GM21723 (cell line): ENCODE measurements around the gene PLB1.

Experiments
- ATAC-seq: cut with Tn5 transposase; IDR thresholded peaks from one replicate; pipeline ENCODE4 v1.9.1; 2021; ENCODE audit warnings: mild to moderate bottlenecking, moderate library complexity; ENCODE audit not compliant: unreplicated experiment

The PLB1 gene

GRCh38 chr2:28587526-28588291 is 91.8 kb downstream of the PLB1 start:
- ATAC-seq, result no peak

GRCh38 chr2:28588292-28588670 is 92.4 kb downstream of the PLB1 start:
- ATAC-seq, result no peak

- ATAC-seq, result no peak
Measured at GRCh38 chr2:28589746-28590463, 94.0 kb downstream of the PLB1 start.

DNA sequence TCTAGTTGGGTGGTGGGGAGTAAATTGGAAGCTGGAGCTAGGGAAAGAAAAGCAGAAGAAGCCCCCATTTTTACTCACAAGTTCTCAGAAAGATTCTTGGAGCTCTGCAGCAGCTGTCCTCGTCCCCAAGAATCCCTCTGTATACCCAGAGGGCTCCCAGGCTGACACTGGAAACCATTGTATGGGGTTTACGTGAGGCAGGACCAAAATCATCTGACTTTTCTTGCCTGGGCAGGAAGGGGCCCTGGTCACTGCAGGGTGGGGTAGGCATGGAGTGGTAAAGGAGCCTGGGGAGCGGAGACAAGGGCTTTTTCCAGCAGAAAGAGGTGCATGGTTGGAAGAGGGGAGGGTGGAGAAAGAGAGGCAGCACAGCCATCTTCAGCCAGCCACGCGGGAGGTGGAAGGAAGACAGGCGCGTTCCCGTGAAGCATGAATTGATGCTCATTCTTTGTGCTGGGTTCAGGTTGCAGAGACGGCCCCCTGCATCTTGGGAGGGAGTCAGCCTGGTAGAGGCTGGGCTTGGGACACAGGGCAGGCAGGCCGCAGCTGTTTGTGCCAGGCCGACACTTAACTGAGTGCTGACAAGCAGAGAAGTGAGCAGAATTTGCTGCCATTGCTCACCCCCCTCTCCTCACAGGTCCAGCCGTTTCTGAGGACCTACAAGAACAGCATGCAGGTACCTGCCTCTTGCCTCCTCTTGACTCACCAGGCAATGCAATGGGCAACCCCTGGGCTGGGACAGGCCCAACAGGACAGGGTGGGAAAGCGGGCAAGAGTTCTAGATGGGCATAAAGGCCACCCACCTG is 94.8 kb downstream of the PLB1 start:
- ATAC-seq, result no peak

DNA sequence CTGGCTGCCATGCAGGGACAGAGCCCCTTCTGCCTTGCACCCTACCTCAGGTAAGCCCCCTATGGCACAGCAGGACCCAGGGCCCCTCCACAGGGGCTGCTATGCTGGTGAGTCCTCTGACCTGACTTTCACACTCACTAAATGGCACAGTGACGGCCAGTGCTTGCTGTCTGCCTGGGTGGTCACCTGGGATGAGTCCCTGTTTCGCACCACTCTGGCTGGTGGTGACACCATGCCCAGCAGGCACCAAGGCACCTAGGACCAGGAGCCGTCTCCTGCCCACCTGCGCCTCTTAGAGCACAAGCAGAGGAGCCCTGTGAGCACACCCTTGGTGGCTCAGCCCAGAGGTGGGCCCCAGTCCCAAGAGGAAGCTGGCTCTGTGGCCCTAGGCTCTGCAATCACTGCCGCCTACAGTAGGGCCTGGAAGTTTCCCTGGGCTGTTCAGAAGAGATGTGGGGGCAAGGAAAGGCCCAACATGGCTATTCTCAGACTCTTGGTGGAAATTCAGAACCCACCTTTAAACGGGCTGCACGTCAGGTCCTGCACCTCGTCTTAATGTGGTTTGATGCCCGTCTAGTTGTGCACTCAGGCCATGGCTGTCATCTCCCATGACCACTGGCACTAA is 96.0 kb downstream of the PLB1 start:
- no peak for ATAC-seq

- no peak for ATAC-seq
Measured at GRCh38 chr2:28592481-28592880, 96.6 kb downstream of the PLB1 start.

DNA sequence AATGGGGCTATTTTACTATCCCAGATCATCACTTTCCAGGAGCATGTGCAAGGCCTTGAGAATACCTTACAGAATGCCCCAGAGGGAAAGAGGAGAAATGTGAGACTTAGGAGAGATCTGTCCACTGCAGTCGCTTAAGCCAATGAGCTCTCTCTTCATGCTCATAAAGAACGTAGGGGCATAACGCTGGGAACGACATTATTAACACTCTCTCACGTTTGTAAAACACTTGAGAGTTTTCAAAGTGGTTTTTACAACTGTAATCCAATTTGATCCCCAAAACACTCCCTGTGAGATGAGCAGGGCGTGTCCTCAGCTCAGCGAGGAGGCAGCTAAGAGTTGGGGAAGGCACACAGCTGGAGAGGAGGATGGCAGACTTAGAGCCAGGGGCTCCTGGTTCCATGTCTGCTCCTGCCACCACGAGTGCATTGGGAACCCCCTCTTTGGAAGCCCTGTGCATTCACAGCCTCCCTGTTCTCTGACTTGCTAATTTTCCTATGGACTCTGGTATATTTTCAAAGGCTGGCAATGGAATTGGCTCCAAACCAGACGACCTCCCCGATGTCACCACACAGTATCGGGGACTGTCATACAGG is 97.4 kb downstream of the PLB1 start:
- ATAC-seq, result no peak

- no peak for ATAC-seq
Measured at GRCh38 chr2:28594000-28594331, 98.1 kb downstream of the PLB1 start.

DNA sequence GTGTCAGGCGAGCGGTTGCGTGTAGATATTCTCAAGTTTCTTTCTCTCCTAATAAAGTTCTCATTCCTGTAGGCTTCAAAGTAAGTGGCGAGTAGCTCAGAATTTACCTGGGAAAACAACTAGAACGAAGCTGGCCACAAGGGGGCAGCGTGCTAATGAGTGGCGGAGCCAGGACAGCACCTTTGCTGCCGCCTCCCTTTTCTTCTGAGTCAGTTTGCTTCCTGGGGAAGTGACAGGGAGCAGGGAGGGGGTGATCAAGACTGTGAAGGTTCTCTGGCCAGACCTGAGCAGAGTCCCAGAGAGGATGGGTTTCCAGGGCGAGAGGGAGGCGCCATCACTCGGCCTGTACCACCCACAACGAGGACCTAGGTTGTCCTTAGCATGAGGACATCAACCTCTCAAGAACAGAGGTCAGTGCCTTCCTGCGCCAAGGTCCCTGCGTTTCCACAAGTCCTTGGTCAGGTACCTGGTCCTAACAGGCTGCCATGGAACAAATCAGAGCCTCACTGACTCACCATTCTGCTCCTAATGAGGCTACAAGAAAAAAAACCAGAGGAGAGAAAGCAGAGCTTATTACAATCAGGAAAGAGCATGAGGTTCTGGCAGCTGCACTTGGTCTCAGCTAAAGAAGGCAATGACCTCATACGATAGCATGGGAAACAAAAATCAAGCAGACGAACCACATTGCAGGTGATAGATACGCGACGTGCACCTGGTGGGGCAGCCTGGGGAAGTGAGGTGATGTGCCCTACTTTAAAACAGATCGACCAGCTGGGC is 98.7 kb downstream of the PLB1 start:
- peak; percentile 82 for ATAC-seq

DNA sequence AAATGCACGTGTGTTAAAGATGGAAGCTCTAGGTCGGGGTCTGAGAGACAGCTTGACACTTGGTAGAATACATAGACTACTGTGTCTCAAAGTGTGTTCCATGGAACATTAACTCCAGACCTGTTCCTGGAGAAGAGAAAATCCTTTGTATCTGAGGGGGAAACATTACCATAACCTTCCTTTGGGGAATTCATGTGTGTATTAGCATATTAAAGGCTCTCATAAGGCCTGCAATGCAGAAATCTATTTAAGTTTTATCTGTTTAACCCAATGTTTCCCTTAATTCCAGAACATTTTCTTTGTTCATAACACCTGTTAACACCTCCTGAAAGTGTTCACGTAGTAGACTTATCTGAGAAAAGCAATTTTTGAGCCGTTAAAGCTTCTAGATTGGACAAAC is 99.5 kb downstream of the PLB1 start:
- no peak for ATAC-seq

DNA sequence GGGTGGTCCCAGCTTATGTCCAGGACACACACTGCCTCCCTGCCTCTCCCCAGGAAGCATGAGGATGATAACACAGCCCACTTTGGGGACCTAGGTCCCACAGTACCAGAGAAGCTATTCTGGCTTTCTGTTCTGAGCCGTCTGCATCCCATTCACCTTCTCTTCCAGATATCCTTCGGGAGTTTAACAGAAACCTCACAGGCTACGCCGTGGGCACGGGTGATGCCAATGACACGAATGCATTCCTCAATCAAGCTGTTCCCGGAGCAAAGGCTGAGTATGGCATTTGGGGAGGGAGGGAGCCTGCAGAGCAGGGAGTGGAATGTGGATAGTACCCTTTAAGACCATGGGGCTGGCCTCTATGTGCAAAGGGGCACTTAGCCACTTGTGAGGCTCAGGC is 102.6 kb downstream of the PLB1 start:
- ATAC-seq, result no peak

DNA sequence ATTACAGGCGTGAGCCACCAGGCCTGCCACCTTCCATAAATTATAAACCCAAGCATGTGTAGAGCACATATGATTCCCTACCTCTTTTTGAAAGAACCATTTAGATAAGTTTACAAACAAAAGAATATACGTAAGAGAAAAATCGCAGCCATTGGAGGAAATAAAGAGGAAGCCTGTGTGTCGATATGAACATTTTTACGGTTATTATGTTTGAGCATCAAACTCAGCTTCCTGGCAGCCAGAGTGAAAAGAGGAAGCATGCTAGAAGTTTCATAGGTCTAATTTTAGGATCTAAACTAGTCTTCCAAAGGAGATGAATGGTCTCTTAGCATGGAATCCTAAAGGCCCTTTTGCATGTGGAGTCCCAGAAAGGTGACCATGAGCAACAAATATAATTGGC is 104.3 kb downstream of the PLB1 start:
- no peak for ATAC-seq

- no peak for ATAC-seq
Measured at GRCh38 chr2:28601616-28602015, 105.8 kb downstream of the PLB1 start.

- no peak for ATAC-seq
Measured at GRCh38 chr2:28602136-28602660, 106.3 kb downstream of the PLB1 start.

- no peak for ATAC-seq
Measured at GRCh38 chr2:28602751-28603639, 107.1 kb downstream of the PLB1 start.

DNA sequence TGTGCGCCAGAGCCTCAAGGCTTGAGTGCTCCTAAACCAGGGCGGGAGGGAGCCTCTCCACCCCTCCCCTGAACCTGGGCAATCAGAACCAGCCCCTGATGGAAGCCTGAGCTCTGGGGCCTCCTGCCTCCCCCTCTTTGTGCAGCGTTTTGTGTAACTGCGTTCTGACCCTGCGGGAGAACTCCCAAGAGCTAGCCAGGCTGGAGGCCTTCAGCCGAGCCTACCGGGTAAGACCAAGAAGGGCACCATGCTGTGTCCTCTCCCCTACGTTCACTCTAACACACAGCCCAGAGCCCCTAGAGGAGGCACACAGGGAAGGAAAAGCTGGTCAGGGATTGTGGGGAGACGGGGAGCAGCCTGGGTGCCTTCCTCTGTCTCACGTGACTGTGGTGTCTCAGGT is 108.0 kb downstream of the PLB1 start:
- ATAC-seq, result no peak

DNA sequence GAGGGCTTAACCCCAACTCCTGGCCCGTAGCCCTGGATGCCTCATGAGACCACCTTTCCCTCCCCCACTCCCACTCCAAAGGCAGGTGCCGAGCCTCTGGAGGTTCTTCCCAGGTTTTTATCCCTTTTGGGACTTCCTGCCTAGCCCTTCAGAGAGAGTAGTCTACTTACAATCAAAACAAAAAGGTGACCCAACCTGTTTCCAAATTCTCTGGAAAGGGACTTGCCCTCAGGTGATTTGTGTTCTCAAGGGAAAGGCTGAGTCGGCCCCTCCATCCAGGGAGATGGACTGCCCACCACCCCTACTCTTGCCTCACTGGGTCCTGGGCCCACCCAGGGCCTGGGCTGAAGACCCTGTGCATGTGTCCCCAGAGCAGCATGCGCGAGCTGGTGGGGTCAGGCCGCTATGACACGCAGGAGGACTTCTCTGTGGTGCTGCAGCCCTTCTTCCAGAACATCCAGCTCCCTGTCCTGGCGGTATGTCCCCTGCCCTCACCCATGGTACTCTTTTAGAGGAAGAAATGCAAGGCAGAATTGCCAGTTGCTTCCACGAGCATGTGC is 108.5 kb downstream of the PLB1 start:
- no peak for ATAC-seq

GRCh38 chr2:28606986-28607441 is 111.2 kb downstream of the PLB1 start:
- ATAC-seq, result no peak
